Measurements from ENCODE around the gene KCNK5.

Gene KCNK5

DNA sequence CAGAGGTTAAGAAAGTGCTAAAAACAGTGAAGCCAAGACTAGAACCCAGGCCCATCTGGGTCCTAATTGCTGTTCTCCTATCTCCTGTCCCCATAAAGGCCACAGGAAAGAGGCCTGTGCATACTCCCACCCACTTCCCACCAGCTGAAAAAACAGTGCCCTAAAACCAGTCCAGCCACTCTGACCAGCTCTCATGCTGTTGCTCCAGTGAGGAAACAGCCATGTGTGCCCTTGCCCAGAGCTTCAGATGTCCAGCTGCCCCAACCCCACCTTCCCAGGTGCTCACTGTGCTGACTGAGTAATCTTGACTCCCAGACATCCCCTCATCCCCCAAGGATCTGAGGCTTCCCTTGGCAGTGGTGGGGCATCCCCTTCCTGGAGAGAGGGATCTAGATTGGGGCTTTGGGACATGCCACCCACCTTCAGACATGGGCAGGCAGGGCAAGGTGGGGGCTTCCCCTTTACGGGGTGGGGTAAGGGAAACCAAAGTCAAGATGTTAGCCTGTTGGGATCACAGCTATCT, 28.7 kb downstream of the KCNK5 start:
- H3K4me1 ChIP-seq (ENCODE audit: control insufficient read depth, insufficient read depth, low read length), result peaks cover 98% of the 10 kb centered on the region
- H3K9me3 ChIP-seq (ENCODE audit: control insufficient read depth, low read length), result no peaks in the 10 kb centered on the region
- no peak overlapping the region for H3K9ac ChIP-seq (ENCODE audit: low read length)
- H3K4me3 ChIP-seq (ENCODE audit: low read length), result no peak overlapping the region
- no peaks in the 10 kb centered on the region for H3K27me3 ChIP-seq (ENCODE audit: control insufficient read depth, insufficient read depth, low read length)
- peaks cover 11% of the 10 kb centered on the region for H3K36me3 ChIP-seq (ENCODE audit: control insufficient read depth, insufficient read depth, low read length)

DNA sequence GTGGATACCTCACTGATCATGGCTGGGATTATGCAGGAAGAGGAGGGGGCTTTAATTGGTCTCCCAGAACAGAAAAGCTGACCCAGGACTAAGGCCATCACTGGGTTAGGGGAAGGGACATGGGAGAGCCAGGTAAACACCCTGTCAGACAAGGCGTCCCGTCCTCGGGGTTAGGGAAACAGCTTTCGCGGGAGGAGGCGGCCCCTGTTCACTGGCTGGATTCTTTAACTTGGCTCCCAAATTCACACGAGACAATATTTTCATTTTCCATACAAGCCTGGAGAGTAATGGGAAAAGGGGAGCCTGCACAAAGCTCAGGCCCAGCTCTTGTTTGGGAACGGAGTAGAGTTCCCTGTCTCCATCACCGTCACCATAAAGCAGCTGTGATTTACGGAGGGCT, 29.3 kb downstream of the KCNK5 start:
- no peaks in the 10 kb centered on the region for H3K9me3 ChIP-seq (ENCODE audit: control insufficient read depth, low read length)
- H3K4me1 ChIP-seq (ENCODE audit: control insufficient read depth, insufficient read depth, low read length), result peaks cover 98% of the 10 kb centered on the region
- H3K27me3 ChIP-seq (ENCODE audit: control insufficient read depth, insufficient read depth, low read length), result no peaks in the 10 kb centered on the region
- H3K9ac ChIP-seq (ENCODE audit: low read length), result no peak overlapping the region
- H3K36me3 ChIP-seq (ENCODE audit: control insufficient read depth, insufficient read depth, low read length), result peaks cover 17% of the 10 kb centered on the region
- no peak overlapping the region for H3K4me3 ChIP-seq (ENCODE audit: low read length)

DNA sequence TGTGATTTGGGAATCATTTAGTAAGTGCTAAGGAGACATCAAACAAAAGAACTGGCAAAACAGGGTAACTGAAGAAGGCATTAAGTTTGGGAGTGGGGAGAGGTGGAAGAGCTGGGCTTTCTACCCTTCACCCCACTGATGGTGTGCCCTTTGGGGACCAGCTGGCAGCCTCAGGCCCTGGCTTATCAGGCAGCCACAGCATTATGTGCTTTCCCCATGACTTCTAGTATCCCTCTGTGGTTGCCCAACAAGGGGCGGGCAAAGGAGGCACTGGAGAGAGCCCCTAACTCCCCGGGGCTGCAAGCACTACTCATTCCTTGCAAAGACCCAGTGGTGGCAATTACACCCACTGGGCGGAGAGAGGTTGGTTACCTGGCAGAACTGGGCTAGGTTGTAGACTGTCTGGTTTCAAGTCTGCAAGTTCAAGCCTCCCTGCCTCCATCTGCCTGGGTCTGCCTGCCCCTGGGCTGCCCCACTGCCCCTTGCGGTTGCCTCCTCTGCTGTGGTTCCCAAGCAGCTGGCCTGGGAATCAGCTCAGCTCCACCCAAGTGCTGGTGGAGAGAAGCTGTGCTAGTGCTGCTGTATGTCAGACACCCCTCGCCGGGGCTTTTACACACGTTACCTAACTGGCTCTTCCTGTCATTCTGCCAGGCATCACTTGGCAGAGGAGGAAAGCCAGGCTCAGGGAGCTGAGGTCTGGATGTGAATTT, 29.9 kb downstream of the KCNK5 start:
- Histone ChIP-seq H3K4me1 (ENCODE audit: control insufficient read depth, insufficient read depth, low read length) (peaks cover 97% of the 10 kb centered on the region), H3K9me3 (ENCODE audit: control insufficient read depth, low read length) (no peaks in the 10 kb centered on the region), H3K27me3 (ENCODE audit: control insufficient read depth, insufficient read depth, low read length) (no peaks in the 10 kb centered on the region), H3K4me3 (ENCODE audit: low read length) (no peak overlapping the region), H3K9ac (ENCODE audit: low read length) (no peak overlapping the region), H3K36me3 (ENCODE audit: control insufficient read depth, insufficient read depth, low read length) (peaks cover 23% of the 10 kb centered on the region)

DNA sequence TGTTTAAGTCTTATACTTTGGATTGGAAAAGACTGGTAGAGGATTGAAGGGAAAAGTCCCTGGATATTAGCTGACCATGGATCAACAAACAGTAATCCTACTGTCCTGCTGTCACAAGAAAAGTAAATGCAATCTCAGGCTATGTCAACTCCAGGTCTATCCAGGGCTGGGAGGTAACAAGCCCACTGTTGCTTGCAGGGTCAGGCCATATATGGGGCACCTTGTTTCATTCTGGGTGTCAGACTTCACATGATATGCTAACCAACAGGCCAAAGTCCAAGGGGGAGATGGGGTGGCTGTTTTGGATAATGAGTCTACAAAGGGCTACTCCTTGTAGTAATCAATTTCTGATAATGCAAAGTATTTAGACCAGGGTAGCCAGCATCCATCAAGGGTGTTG, 30.7 kb downstream of the KCNK5 start:
- H3K4me1 ChIP-seq (ENCODE audit: control insufficient read depth, insufficient read depth, low read length), result peaks cover 96% of the 10 kb centered on the region
- no peak overlapping the region for H3K9ac ChIP-seq (ENCODE audit: low read length)
- H3K27me3 ChIP-seq (ENCODE audit: control insufficient read depth, insufficient read depth, low read length), result no peaks in the 10 kb centered on the region
- H3K36me3 ChIP-seq (ENCODE audit: control insufficient read depth, insufficient read depth, low read length), result peaks cover 28% of the 10 kb centered on the region
- no peaks in the 10 kb centered on the region for H3K9me3 ChIP-seq (ENCODE audit: control insufficient read depth, low read length)
- H3K4me3 ChIP-seq (ENCODE audit: low read length), result no peak overlapping the region

DNA sequence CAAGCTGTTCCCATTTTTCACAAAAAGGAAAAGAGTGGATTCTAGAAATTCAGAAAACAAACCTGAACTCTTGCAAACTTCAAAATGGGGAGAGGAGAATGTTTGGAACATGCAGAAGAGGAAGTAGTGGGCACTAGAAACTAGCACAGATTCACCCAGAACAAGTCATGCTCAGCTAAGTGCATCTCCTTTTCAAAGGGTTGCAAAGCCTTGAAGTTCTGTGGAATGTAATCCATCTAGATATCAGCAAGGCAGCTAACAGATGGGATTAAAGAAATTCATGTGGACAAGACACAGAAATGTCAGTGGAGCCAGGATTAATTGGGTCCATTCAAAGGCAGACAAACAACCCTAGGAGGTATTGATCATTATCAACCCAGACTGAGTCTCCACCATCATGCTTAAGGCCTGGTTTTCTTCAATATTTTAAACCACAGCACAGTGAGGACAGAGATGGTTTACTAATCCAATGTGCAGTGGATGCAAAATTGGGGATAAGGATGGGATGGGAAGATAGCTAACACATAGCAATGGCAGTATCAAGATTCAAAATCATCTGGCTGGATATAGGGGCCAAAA, 31.3 kb downstream of the KCNK5 start:
- no peak overlapping the region for H3K4me3 ChIP-seq (ENCODE audit: low read length)
- H3K36me3 ChIP-seq (ENCODE audit: control insufficient read depth, insufficient read depth, low read length), result peaks cover 32% of the 10 kb centered on the region
- H3K4me1 ChIP-seq (ENCODE audit: control insufficient read depth, insufficient read depth, low read length), result peaks cover 96% of the 10 kb centered on the region
- no peak overlapping the region for H3K9ac ChIP-seq (ENCODE audit: low read length)
- no peaks in the 10 kb centered on the region for H3K27me3 ChIP-seq (ENCODE audit: control insufficient read depth, insufficient read depth, low read length)
- no peaks in the 10 kb centered on the region for H3K9me3 ChIP-seq (ENCODE audit: control insufficient read depth, low read length)

DNA sequence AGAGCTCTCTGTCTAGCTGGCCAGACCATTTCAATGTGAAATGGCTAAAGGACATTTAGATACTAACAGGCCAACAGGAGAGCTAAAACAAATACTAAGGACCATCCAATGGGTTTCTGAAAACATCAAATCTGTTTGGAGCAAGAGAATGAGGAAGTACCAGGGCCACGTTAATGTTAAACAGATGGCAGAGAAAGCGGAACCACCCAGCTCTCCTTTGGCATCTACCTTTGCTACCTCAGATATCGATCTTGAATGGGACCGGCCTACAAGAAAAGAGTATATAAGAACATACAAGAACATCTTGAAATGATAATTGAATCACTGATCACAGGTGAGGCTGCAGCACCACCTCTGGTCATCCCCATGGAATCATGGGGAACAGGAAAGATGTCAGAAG, 31.8 kb downstream of the KCNK5 start:
- Histone ChIP-seq H3K27me3 (ENCODE audit: control insufficient read depth, insufficient read depth, low read length) (no peaks in the 10 kb centered on the region), H3K4me3 (ENCODE audit: low read length) (no peak overlapping the region), H3K9ac (ENCODE audit: low read length) (no peak overlapping the region), H3K9me3 (ENCODE audit: control insufficient read depth, low read length) (no peaks in the 10 kb centered on the region), H3K4me1 (ENCODE audit: control insufficient read depth, insufficient read depth, low read length) (peaks cover 92% of the 10 kb centered on the region), H3K36me3 (ENCODE audit: control insufficient read depth, insufficient read depth, low read length) (peaks cover 36% of the 10 kb centered on the region)

DNA sequence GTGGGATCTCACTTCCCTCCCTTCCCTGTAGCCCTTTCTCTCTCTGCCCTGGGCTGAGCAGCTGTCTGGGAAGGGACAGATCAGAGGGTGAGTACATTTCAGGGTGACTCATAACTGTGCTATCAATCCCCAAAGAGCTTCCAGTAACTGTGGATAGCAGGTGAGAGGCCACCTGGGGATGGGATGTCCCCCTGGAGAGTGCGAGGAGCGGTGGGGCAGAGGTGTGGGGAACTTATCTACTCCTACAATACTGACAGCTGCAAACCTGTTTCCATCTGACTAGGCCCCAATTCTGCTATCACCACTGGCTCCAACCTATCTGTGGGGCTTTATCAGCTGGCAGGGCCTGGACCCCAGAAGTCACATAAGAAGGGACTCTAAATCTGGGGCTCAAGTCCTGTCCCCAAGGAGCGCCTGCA, 32.6 kb downstream of the KCNK5 start:
- no peak overlapping the region for H3K4me3 ChIP-seq (ENCODE audit: low read length)
- peaks cover 41% of the 10 kb centered on the region for H3K36me3 ChIP-seq (ENCODE audit: control insufficient read depth, insufficient read depth, low read length)
- no peaks in the 10 kb centered on the region for H3K9me3 ChIP-seq (ENCODE audit: control insufficient read depth, low read length)
- no peaks in the 10 kb centered on the region for H3K27me3 ChIP-seq (ENCODE audit: control insufficient read depth, insufficient read depth, low read length)
- H3K4me1 ChIP-seq (ENCODE audit: control insufficient read depth, insufficient read depth, low read length), result peaks cover 86% of the 10 kb centered on the region
- peak overlapping the region; percentile 4 for H3K9ac ChIP-seq (ENCODE audit: low read length)

DNA sequence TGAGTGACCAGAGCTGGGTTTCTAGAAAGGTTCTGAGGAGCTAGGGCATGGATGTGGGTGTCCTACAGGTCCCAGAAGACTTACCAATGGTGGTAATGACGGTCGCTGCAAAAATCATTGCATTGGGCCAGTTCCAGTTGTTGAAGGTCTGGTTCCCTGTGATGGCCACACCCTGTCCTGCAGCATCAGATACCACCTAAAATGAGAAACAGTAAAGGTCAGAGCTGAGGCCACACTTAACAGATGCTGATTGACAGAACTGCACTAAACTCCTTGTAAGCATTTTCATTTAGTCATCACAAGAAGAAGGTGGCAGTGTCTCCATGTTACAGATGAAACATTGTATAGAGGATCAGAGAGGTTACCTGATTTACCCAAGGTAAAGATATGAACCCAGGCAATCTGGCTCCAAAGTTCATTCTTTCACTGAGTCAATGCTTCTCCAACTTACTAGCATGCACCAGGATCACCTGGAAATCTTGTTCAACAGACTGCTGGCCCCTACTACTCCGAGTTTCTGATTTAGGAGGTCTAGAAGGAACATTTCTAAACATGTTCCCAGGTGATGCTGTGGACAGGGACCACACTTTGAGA, 33.4 kb downstream of the KCNK5 start:
- H3K4me1 ChIP-seq (ENCODE audit: control insufficient read depth, insufficient read depth, low read length), result peaks cover 86% of the 10 kb centered on the region
- no peaks in the 10 kb centered on the region for H3K9me3 ChIP-seq (ENCODE audit: control insufficient read depth, low read length)
- no peaks in the 10 kb centered on the region for H3K27me3 ChIP-seq (ENCODE audit: control insufficient read depth, insufficient read depth, low read length)
- H3K36me3 ChIP-seq (ENCODE audit: control insufficient read depth, insufficient read depth, low read length), result peaks cover 47% of the 10 kb centered on the region
- peak overlapping the region; percentile 4 for H3K9ac ChIP-seq (ENCODE audit: low read length)
- H3K4me3 ChIP-seq (ENCODE audit: low read length), result no peak overlapping the region

DNA sequence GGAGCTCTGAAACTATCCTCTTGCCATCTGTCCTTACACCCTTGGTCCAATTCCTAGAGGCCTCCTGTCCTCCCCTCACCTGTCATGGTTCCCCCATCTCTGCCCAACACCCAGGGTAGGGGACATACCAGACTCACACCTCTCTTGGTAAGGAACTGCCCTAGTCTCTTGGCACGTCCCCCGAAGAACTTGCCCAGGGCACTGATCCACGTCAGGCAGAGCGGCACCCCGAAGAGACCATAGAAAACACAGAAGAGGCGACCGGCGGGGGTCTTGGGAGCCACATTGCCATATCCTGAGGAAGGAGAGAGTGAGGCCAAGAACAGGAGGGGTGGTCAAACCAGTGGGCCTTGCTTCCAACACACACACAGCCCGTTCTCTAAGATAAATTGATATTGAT, 34.8 kb downstream of the KCNK5 start:
- Histone ChIP-seq H3K9ac (ENCODE audit: low read length) (no peak overlapping the region), H3K4me1 (ENCODE audit: control insufficient read depth, insufficient read depth, low read length) (peaks cover 86% of the 10 kb centered on the region), H3K9me3 (ENCODE audit: control insufficient read depth, low read length) (no peaks in the 10 kb centered on the region), H3K36me3 (ENCODE audit: control insufficient read depth, insufficient read depth, low read length) (peaks cover 50% of the 10 kb centered on the region), H3K4me3 (ENCODE audit: low read length) (no peak overlapping the region), H3K27me3 (ENCODE audit: control insufficient read depth, insufficient read depth, low read length) (no peaks in the 10 kb centered on the region)

DNA sequence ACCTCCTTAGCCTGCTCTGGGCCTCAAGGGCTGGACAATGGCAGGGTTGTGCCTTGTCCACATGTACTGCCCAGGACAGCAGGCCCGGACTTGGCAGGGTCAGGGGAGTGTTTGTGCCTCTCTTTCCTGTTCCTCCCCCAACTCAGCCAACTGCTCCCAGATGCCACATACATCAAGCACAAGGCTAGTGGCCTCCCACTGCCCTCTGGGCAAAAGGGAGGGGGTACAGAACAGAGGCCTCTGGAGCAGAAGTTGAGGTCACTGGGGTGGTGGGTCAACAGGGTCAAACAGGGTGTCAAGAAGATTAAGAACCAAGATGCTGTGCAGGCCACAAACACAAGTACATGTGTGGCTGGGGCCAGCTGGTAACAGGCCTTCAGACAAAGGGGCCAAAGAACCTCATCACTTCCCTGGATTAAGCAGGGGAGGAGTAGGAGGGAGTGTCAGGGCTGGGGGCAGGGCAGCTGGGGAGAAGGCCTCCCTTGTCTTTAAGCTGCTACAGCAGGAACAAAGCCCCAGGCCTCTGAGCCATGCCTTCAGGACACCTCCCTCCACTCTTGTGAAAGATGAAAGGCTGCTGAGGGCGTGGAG, 36.0 kb downstream of the KCNK5 start:
- Histone ChIP-seq H3K4me3 (ENCODE audit: low read length) (no peak overlapping the region), H3K27me3 (ENCODE audit: control insufficient read depth, insufficient read depth, low read length) (no peaks in the 10 kb centered on the region), H3K4me1 (ENCODE audit: control insufficient read depth, insufficient read depth, low read length) (peaks cover 86% of the 10 kb centered on the region), H3K36me3 (ENCODE audit: control insufficient read depth, insufficient read depth, low read length) (peaks cover 50% of the 10 kb centered on the region), H3K9me3 (ENCODE audit: control insufficient read depth, low read length) (no peaks in the 10 kb centered on the region), H3K9ac (ENCODE audit: low read length) (no peak overlapping the region)

DNA sequence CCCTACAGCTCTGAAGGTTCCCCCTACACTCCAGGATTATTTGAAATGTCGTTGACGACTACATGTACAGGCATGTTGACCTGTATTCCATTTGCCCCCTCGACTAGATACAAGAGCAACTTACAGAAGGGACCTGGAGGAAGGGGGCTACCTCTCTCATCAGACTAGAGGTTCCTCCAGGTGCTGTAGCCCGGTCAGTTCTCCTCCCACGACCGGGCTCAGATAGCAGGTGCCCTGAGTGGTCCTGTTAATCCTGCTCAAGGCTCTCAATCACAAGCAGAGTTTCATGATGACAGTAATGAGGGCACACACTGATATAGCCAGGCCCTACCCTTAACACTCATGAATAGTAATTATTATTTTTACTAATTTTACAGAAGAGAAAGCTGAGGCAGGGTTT, 36.5 kb downstream of the KCNK5 start:
- H3K9ac ChIP-seq (ENCODE audit: low read length), result no peak overlapping the region
- H3K4me3 ChIP-seq (ENCODE audit: low read length), result no peak overlapping the region
- H3K36me3 ChIP-seq (ENCODE audit: control insufficient read depth, insufficient read depth, low read length), result peaks cover 50% of the 10 kb centered on the region
- H3K4me1 ChIP-seq (ENCODE audit: control insufficient read depth, insufficient read depth, low read length), result peaks cover 86% of the 10 kb centered on the region
- no peaks in the 10 kb centered on the region for H3K9me3 ChIP-seq (ENCODE audit: control insufficient read depth, low read length)
- H3K27me3 ChIP-seq (ENCODE audit: control insufficient read depth, insufficient read depth, low read length), result no peaks in the 10 kb centered on the region
